Spleen (tissue), 7 donors: ENCODE measurements around the gene SASS6.

Experiments
- POLR2A ChIP-seq, 3 donors: fragments of 450-650 bp; IDR thresholded peaks; one replicate each; pipeline ENCODE4 v1.5.1; 2017; ENCODE audit warnings: antibody characterized with exemption in 3 of 3, mild to moderate bottlenecking in 1 of 3
- TF ChIP-seq, protein P1 (sequence below), 11 experiments: fragments of 200-600 bp in 7 of 11; fragments of 450-650 bp in 4 of 11; sonication (generic) in 4 of 11; IDR thresholded peaks in 8 of 11; conservative IDR thresholded peaks in 3 of 11; 1 replicate in 7 of 11; 2 replicates in 4 of 11; pipeline versions ENCODE4 v1.4.0 to v1.8.0; 2016 to 2021; ENCODE audit warnings: antibody characterized with exemption in 11 of 11, inconsistent platforms in 4 of 11, mild to moderate bottlenecking in 1 of 11
- donor health status: DM: no; HTN: no; CAD: no; lungs with moderate emphysema.
- donor health status: DM: no; HTN: no; CAD: no.
- donor health status: DM: no; HTN: no; CAD: no.

DNA sequence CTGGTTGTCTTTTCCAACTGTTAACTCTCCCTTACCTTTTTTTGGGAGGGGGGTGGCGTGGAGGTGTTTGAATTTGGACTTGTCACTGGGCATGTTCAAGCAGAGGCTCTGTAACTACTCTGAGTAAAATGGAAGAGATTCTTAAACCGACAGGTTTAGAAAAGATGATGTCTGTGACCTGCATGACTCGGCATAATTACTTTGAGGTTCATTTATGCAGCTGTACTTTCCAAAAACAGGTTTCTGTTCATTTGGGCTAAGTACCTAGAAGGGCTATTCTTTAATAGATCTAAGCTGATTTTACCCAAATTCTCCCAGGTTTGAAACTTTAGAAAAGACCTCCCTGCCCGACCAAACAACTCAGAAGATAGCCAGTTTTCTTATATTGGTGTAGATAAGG, 82.6 kb downstream of the SASS6 start:
- no peak for TF ChIP-seq POLR2A (IDR thresholded peaks at IDR 0.05)
- TF ChIP-seq, protein P1, sequence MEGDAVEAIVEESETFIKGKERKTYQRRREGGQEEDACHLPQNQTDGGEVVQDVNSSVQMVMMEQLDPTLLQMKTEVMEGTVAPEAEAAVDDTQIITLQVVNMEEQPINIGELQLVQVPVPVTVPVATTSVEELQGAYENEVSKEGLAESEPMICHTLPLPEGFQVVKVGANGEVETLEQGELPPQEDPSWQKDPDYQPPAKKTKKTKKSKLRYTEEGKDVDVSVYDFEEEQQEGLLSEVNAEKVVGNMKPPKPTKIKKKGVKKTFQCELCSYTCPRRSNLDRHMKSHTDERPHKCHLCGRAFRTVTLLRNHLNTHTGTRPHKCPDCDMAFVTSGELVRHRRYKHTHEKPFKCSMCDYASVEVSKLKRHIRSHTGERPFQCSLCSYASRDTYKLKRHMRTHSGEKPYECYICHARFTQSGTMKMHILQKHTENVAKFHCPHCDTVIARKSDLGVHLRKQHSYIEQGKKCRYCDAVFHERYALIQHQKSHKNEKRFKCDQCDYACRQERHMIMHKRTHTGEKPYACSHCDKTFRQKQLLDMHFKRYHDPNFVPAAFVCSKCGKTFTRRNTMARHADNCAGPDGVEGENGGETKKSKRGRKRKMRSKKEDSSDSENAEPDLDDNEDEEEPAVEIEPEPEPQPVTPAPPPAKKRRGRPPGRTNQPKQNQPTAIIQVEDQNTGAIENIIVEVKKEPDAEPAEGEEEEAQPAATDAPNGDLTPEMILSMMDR (IDR thresholded peaks at IDR 0.05 in 8 of 11, conservative IDR thresholded peaks at IDR 0.05 in 3 of 11): no peak
